Body of pancreas (tissue), 4 donors: ENCODE results near the gene DERA.

ENCODE experiments used
- POLR2A ChIP-seq, 3 donors: fragments of 450-650 bp; IDR thresholded peaks; one replicate each; pipeline ENCODE4 v1.6.1; 2016; ENCODE audit warnings: antibody characterized with exemption in 3 of 3, mild to moderate bottlenecking in 2 of 3
- TF ChIP-seq, protein P1 (sequence below), 7 experiments: fragments of 450-650 bp in 4 of 7; fragments of 200-600 bp in 3 of 7; sonication (generic) in 3 of 7; IDR thresholded peaks; one replicate each; pipeline ENCODE4 v1.5.1; 2016 to 2019; ENCODE audit warnings: antibody characterized with exemption in 7 of 7

DNA sequence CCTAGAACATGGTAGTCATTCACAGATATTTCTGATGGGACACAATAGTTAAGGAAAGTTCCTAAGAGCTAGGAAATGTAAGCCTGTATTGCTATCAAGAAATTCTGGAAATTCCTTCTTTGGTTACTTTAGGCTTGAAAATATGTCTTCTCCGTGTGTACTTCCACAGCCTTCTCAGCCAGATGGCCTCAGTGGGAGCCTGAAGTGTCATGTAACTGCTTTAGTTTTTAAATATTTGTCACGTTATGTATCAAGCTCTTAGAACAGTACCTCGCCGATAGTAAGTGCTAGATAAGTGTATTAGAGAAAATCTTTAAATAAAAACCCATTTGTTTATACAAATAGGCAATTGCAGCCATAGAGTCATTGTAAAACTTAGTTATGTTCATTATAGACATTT lies 95.6 kb downstream of the DERA start:
- TF ChIP-seq, protein P1, sequence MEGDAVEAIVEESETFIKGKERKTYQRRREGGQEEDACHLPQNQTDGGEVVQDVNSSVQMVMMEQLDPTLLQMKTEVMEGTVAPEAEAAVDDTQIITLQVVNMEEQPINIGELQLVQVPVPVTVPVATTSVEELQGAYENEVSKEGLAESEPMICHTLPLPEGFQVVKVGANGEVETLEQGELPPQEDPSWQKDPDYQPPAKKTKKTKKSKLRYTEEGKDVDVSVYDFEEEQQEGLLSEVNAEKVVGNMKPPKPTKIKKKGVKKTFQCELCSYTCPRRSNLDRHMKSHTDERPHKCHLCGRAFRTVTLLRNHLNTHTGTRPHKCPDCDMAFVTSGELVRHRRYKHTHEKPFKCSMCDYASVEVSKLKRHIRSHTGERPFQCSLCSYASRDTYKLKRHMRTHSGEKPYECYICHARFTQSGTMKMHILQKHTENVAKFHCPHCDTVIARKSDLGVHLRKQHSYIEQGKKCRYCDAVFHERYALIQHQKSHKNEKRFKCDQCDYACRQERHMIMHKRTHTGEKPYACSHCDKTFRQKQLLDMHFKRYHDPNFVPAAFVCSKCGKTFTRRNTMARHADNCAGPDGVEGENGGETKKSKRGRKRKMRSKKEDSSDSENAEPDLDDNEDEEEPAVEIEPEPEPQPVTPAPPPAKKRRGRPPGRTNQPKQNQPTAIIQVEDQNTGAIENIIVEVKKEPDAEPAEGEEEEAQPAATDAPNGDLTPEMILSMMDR (IDR thresholded peaks at IDR 0.05), result no peak
- no peak for TF ChIP-seq POLR2A (IDR thresholded peaks at IDR 0.05)
